IPS-18c (cell line): ENCODE data around the gene ZNF639.
"Not testable (repeated sequence)": the region's sequence is repeated elsewhere in the genome, so short reads cannot be mapped to it uniquely, and the experiment has no call there.

Source experiments
- H3K4me3 ChIP-seq: 2 replicates; pipeline ENCODE4 v1.7.0; 2013; ENCODE audit warnings: low read depth, mild to moderate bottlenecking, low read length, moderate library complexity; ENCODE audit not compliant: insufficient read depth
- H3K9me3 ChIP-seq: one replicate; pipeline ENCODE4 v1.6.1; 2013; ENCODE audit warnings: mild to moderate bottlenecking, low read length, moderate library complexity; ENCODE audit not compliant: control insufficient read depth, insufficient read depth

ZNF639 gene, protein sequence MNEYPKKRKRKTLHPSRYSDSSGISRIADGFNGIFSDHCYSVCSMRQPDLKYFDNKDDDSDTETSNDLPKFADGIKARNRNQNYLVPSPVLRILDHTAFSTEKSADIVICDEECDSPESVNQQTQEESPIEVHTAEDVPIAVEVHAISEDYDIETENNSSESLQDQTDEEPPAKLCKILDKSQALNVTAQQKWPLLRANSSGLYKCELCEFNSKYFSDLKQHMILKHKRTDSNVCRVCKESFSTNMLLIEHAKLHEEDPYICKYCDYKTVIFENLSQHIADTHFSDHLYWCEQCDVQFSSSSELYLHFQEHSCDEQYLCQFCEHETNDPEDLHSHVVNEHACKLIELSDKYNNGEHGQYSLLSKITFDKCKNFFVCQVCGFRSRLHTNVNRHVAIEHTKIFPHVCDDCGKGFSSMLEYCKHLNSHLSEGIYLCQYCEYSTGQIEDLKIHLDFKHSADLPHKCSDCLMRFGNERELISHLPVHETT

DNA sequence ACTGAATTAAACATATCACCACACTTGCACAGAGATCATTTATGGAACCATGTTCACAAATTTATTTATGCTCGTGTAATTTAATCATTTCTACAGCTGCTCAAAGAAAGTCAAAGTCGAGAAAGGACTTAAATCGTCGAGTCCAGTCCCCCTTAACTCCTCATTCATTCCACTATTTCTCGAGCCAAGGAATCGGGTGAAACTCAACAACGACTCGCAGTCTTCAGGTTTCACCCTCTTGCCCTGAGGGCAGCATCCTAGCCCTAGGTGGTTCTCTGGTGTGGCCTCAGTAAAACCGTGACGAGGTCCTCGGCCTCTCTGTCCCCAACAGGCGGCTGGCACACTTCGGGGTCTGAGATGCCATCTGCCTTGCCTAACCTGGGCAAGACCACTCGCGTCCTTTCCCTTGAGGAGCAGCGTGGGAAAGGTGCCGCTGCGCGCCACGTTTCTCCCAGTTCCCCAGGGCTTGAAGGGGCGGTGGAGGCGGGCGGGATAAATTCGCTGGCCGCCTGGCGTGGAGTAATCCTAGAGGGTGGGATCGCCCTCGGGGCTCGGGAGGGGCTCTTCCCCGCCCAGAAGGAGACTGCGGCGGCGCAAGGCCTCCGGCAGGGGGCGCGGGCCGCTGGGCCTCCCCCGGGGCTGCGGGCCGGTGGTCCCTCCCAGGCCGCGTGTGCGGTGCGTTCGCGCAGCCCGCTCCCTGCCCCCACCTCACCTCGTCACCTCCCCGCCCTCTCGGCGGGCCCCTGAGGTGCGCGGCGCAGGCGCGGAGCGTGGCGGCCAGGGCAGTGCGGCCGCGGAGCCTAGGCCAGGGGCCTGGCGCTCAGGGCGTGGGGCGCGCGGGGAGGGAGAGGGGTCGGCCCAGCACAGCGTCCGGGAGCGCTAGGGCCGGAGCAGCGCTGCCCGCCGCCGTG, at the start of gene ZNF639:
TSS of gene ZNF639 (plus strand) at position 746 of the 911 bp plus-strand sequence. CDS start 5,263 bp downstream, outside the sequence.
- no peaks in the 10 kb centered on the region for H3K9me3 ChIP-seq

GRCh38 chr3:179274434-179274833, 48.4 kb upstream of the ZNF639 start:
- not testable (repeated sequence) for H3K9me3 ChIP-seq, H3K4me3 ChIP-seq

More for the DNA sequence above, at the start of gene ZNF639:
- peak within 1 kb of the TSS; percentile 93 for H3K4me3 ChIP-seq

- Histone ChIP-seq H3K9me3 (no peaks in the 10 kb centered on the region), H3K4me3 (no peak overlapping the region)
These were observed 46.8 kb upstream of the ZNF639 start for GRCh38 chr3:179276001-179276400.

- H3K4me3 ChIP-seq: no peak overlapping the region
- H3K9me3 ChIP-seq: no peaks in the 10 kb centered on the region
These were observed 46.1 kb upstream of the ZNF639 start for GRCh38 chr3:179276743-179277142.

GRCh38 chr3:179278151-179278550, 44.7 kb upstream of the ZNF639 start:
- no peaks in the 10 kb centered on the region for H3K9me3 ChIP-seq
- H3K4me3 ChIP-seq: no peak overlapping the region

DNA sequence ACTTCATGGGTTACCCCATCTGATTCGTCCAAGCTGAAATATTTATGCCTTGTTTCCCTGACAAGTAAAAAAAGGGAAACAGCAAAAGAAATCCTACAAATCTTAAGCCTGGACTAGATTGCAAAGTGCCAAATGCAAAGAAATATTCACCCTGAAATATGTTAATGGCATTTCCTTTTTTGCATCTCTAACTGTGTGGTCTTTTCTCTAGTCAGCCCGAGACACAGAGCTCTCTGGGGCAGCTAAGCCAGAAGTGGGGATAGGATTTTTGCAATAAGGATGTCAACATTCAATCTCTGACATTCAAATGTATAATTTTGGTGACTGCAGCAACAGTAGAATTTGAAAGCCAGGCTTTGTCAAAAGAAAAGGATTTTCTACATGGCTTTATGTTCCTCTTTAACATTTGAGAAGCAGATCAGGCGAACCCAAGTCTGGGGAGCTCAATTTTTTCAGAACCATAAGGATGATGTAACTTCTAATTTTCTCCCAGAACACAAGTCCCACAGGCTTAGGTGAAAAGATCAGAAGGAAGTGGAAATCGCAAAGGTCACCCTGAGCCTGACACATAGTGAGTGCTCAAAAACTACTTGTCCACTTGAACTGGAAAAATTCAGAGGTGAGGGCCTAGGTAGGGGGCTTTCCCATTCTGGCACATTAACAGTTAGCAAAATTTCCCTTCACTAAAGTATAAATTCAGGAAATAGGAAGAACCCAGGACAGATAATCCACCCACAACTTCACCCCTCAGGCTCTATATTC, 43.7 kb upstream of the ZNF639 start:
- H3K4me3 ChIP-seq: no peak overlapping the region
- no peaks in the 10 kb centered on the region for H3K9me3 ChIP-seq

DNA sequence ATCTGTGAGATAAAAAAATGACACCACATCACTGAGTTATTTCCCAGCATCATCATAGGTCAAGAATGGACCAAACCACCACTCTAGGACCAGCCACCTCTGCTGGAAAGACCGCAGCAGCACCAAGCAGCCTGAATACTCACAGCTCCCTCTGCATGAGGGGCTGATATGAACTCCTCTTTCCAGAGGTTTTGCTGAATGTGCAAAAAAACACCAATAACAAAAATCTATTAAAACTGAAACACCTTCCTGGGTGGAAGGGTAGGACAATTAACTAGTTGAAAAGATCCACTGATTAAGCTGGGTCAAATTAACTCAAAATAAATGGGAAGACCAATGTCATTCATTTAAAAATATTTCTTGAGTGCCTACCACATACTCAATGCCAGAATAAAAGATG, 43.0 kb upstream of the ZNF639 start:
- H3K9me3 ChIP-seq: no peaks in the 10 kb centered on the region
- no peak overlapping the region for H3K4me3 ChIP-seq

- no peak overlapping the region for H3K4me3 ChIP-seq
- no peaks in the 10 kb centered on the region for H3K9me3 ChIP-seq
These were observed 41.0 kb upstream of the ZNF639 start for GRCh38 chr3:179281825-179282224.

DNA sequence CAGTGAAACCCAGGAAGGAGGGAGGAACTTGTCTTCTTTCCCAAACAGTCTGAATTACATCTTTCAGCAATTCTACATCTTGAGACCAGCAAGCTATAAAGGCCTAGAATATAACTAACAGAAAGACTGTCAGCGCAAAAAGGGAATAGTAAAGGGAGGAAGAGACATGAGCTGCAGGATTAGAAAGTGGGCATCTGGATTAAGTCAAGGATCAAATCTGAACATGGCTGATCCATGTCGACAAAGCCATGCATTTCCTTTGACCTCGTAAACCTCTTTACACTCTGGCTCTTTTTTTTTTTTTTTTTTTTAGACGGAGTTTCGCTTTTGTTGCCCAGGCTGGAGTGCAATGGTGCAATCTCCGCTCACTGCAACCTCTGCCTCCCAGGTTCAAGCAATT, 36.5 kb upstream of the ZNF639 start:
- Histone ChIP-seq H3K4me3 (no peak overlapping the region), H3K9me3 (no peaks in the 10 kb centered on the region)

- H3K4me3 ChIP-seq: no peak overlapping the region
- H3K9me3 ChIP-seq: no peaks in the 10 kb centered on the region
These were observed 34.0 kb upstream of the ZNF639 start for GRCh38 chr3:179288845-179289244.

GRCh38 chr3:179289295-179289694, 33.5 kb upstream of the ZNF639 start:
- no peaks in the 10 kb centered on the region for H3K9me3 ChIP-seq
- no peak overlapping the region for H3K4me3 ChIP-seq

DNA sequence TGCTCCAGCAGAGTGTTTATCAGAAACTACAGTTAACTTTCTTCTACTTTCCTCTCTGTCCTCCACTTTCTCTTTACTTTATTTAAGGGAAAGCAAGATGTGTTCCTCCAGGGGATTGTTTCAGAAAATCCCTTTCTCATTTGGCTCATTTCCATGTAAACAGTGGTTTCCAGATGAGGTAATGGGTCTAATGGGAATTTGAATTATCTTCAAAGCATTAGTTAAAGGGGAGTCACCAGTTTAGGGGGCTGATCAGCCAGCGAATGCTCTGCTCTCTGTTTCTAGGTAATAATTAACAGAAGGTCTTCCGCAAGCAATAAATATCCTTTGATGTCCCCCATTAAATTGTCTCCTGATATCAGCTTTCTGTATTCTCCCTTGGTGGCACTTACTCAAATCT, 30.4 kb upstream of the ZNF639 start:
- Histone ChIP-seq H3K4me3 (no peak overlapping the region), H3K9me3 (no peaks in the 10 kb centered on the region)

DNA sequence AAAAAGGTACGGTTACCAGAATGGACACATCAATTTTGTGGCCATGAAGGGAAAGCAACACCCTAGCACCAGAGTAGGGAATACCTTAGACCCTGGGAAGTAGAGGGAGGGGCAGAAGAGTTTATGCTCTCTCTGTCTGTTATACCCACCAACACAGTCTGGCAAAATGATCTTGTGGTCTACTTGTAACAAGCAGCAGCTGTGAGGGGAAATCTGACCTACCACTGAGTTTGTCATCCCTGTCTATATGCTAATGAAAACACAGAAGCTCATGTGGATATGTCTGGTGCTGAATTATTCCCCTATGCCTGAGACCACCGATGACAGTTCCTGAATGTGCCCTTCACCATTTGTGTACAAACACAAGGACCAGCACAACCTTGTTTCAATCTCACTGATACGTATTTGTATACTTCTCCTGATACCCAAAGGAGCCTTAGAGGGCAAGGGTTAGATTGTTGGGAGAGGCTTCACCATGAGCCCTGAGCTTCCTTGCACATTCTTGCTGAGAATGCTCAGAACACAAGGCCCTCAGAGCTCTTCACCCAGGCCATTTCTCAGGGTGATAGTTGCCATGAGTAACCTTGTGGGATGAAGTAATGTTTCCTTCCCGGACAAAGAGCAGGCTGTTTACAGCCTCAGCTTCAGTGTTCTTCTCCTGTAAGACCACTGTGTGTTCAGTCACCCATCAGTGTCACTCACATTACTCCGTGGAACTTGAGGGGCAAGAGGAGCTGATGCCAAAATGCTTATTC, 24.7 kb upstream of the ZNF639 start:
- Histone ChIP-seq H3K9me3 (peaks cover 2% of the 10 kb centered on the region), H3K4me3 (no peak overlapping the region)

DNA sequence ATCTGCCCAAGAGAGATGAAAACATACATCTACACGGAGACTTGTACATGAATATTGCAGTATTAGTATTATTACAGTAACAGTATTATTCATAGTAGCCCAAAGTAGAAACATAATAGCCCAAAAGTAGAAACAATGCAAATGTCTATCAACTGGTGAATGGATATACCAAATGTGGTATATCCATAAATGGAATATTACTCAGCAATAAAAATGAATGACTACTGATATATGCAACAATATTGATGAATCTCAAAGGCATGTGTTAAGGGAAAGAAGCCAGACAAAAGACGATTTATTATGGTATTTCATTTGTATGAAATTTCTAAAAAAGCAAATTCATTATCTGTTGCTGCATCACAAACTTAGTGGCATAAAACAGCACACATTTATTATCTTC, 23.5 kb upstream of the ZNF639 start:
- Histone ChIP-seq H3K4me3 (no peak overlapping the region), H3K9me3 (peaks cover 4% of the 10 kb centered on the region)

DNA sequence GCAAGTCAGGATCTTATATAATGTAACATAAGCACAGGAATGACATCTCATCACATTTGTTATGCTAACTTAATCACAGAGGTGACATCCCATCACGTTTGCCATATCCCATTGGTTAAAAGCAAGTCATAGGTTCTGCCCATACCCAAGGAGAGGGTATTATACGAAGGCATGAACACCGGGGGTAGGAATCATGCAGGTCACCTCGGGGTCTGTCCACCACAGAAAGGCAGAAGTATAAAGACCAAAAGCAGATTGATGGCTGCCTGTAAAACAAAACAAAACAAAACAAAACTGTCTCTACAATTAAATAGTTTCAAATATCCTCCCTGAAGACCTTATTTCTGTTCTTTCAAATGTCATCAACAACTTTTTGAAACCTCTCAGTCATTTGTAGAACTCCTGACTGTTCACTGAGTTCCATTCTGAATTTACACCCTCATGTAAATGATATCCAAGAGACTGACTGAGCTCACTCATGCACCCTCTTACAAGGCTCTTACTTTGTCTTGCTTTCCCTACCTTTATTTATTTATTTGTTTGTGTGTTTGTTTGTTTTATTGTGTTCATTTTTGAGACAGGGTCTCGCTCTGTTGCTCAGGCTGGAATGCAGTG, 22.7 kb upstream of the ZNF639 start:
- no peak overlapping the region for H3K4me3 ChIP-seq
- peaks cover 4% of the 10 kb centered on the region for H3K9me3 ChIP-seq

GRCh38 chr3:179301645-179302044, 21.2 kb upstream of the ZNF639 start:
- H3K9me3 ChIP-seq: peaks cover 4% of the 10 kb centered on the region
- H3K4me3 ChIP-seq: no peak overlapping the region
